ENCODE results near the gene PPM1H.

Gene PPM1H

GRCh38 chr12:62873116-62873825, 61.7 kb downstream of the PPM1H start:
- H3K27me3 ChIP-seq (ENCODE audit: control insufficient read depth, insufficient read depth, low read length), result no peaks in the 10 kb centered on the region
- H3K9ac ChIP-seq (ENCODE audit: low read depth, low read length), result no peak overlapping the region
- H3K36me3 ChIP-seq (ENCODE audit: control insufficient read depth, insufficient read depth, low read length), result no peaks in the 10 kb centered on the region
- no peak overlapping the region for H3K4me3 ChIP-seq (ENCODE audit: low read depth, low read length)
- no peaks in the 10 kb centered on the region for H3K4me1 ChIP-seq (ENCODE audit: control insufficient read depth, insufficient read depth, low read length)
- H3K27ac ChIP-seq (ENCODE audit: low read depth, low read length), result no peak overlapping the region
- no peaks in the 10 kb centered on the region for H3K9me3 ChIP-seq (ENCODE audit: control insufficient read depth, insufficient read depth, low read length)

GRCh38 chr12:62868820-62869219, 66.1 kb downstream of the PPM1H start:
- Histone ChIP-seq H3K9ac (ENCODE audit: low read depth, low read length) (no peak overlapping the region), H3K4me1 (ENCODE audit: control insufficient read depth, insufficient read depth, low read length) (peaks cover 17% of the 10 kb centered on the region), H3K4me3 (ENCODE audit: low read depth, low read length) (no peak overlapping the region), H3K27ac (ENCODE audit: low read depth, low read length) (no peak overlapping the region), H3K9me3 (ENCODE audit: control insufficient read depth, insufficient read depth, low read length) (no peaks in the 10 kb centered on the region), H3K36me3 (ENCODE audit: control insufficient read depth, insufficient read depth, low read length) (no peaks in the 10 kb centered on the region), H3K27me3 (ENCODE audit: control insufficient read depth, insufficient read depth, low read length) (no peaks in the 10 kb centered on the region)

GRCh38 chr12:62866451-62867082, 68.4 kb downstream of the PPM1H start:
- Histone ChIP-seq H3K27ac (ENCODE audit: low read depth, low read length) (peak overlapping the region; percentile 43), H3K9me3 (ENCODE audit: control insufficient read depth, insufficient read depth, low read length) (no peaks in the 10 kb centered on the region), H3K27me3 (ENCODE audit: control insufficient read depth, insufficient read depth, low read length) (no peaks in the 10 kb centered on the region), H3K9ac (ENCODE audit: low read depth, low read length) (no peak overlapping the region), H3K4me3 (ENCODE audit: low read depth, low read length) (no peak overlapping the region), H3K4me1 (ENCODE audit: control insufficient read depth, insufficient read depth, low read length) (peaks cover 27% of the 10 kb centered on the region), H3K36me3 (ENCODE audit: control insufficient read depth, insufficient read depth, low read length) (no peaks in the 10 kb centered on the region)

GRCh38 chr12:62865937-62866336, 69.0 kb downstream of the PPM1H start:
- H3K4me3 ChIP-seq (ENCODE audit: low read depth, low read length), result no peak overlapping the region
- H3K36me3 ChIP-seq (ENCODE audit: control insufficient read depth, insufficient read depth, low read length), result no peaks in the 10 kb centered on the region
- H3K4me1 ChIP-seq (ENCODE audit: control insufficient read depth, insufficient read depth, low read length), result peaks cover 34% of the 10 kb centered on the region
- no peaks in the 10 kb centered on the region for H3K27me3 ChIP-seq (ENCODE audit: control insufficient read depth, insufficient read depth, low read length)
- H3K9me3 ChIP-seq (ENCODE audit: control insufficient read depth, insufficient read depth, low read length), result no peaks in the 10 kb centered on the region
- H3K27ac ChIP-seq (ENCODE audit: low read depth, low read length), result peak overlapping the region; percentile 43
- H3K9ac ChIP-seq (ENCODE audit: low read depth, low read length), result no peak overlapping the region

GRCh38 chr12:62865065-62865464, 69.9 kb downstream of the PPM1H start:
- Histone ChIP-seq H3K4me1 (ENCODE audit: control insufficient read depth, insufficient read depth, low read length) (peaks cover 42% of the 10 kb centered on the region), H3K27me3 (ENCODE audit: control insufficient read depth, insufficient read depth, low read length) (no peaks in the 10 kb centered on the region), H3K9me3 (ENCODE audit: control insufficient read depth, insufficient read depth, low read length) (no peaks in the 10 kb centered on the region), H3K4me3 (ENCODE audit: low read depth, low read length) (no peak overlapping the region), H3K27ac (ENCODE audit: low read depth, low read length) (no peak overlapping the region), H3K9ac (ENCODE audit: low read depth, low read length) (no peak overlapping the region), H3K36me3 (ENCODE audit: control insufficient read depth, insufficient read depth, low read length) (no peaks in the 10 kb centered on the region)

- H3K27me3 ChIP-seq (ENCODE audit: control insufficient read depth, insufficient read depth, low read length), result no peaks in the 10 kb centered on the region
- H3K27ac ChIP-seq (ENCODE audit: low read depth, low read length), result no peak overlapping the region
- peaks cover 60% of the 10 kb centered on the region for H3K4me1 ChIP-seq (ENCODE audit: control insufficient read depth, insufficient read depth, low read length)
- no peak overlapping the region for H3K9ac ChIP-seq (ENCODE audit: low read depth, low read length)
- no peaks in the 10 kb centered on the region for H3K36me3 ChIP-seq (ENCODE audit: control insufficient read depth, insufficient read depth, low read length)
- no peak overlapping the region for H3K4me3 ChIP-seq (ENCODE audit: low read depth, low read length)
- H3K9me3 ChIP-seq (ENCODE audit: control insufficient read depth, insufficient read depth, low read length), result no peaks in the 10 kb centered on the region
Measured at GRCh38 chr12:62862259-62862881, 72.6 kb downstream of the PPM1H start.

GRCh38 chr12:62861586-62861985, 73.4 kb downstream of the PPM1H start:
- H3K4me3 ChIP-seq (ENCODE audit: low read depth, low read length), result no peak overlapping the region
- no peak overlapping the region for H3K27ac ChIP-seq (ENCODE audit: low read depth, low read length)
- no peak overlapping the region for H3K9ac ChIP-seq (ENCODE audit: low read depth, low read length)
- H3K36me3 ChIP-seq (ENCODE audit: control insufficient read depth, insufficient read depth, low read length), result no peaks in the 10 kb centered on the region
- no peaks in the 10 kb centered on the region for H3K9me3 ChIP-seq (ENCODE audit: control insufficient read depth, insufficient read depth, low read length)
- H3K27me3 ChIP-seq (ENCODE audit: control insufficient read depth, insufficient read depth, low read length), result no peaks in the 10 kb centered on the region
- H3K4me1 ChIP-seq (ENCODE audit: control insufficient read depth, insufficient read depth, low read length), result peaks cover 52% of the 10 kb centered on the region

GRCh38 chr12:62860501-62861411, 74.2 kb downstream of the PPM1H start:
- Histone ChIP-seq H3K27me3 (ENCODE audit: control insufficient read depth, insufficient read depth, low read length) (no peaks in the 10 kb centered on the region), H3K4me3 (ENCODE audit: low read depth, low read length) (no peak overlapping the region), H3K9me3 (ENCODE audit: control insufficient read depth, insufficient read depth, low read length) (no peaks in the 10 kb centered on the region), H3K27ac (ENCODE audit: low read depth, low read length) (no peak overlapping the region), H3K9ac (ENCODE audit: low read depth, low read length) (no peak overlapping the region), H3K4me1 (ENCODE audit: control insufficient read depth, insufficient read depth, low read length) (peaks cover 44% of the 10 kb centered on the region), H3K36me3 (ENCODE audit: control insufficient read depth, insufficient read depth, low read length) (no peaks in the 10 kb centered on the region)

GRCh38 chr12:62860020-62860419, 74.9 kb downstream of the PPM1H start:
- Histone ChIP-seq H3K9ac (ENCODE audit: low read depth, low read length) (no peak overlapping the region), H3K4me1 (ENCODE audit: control insufficient read depth, insufficient read depth, low read length) (peaks cover 42% of the 10 kb centered on the region), H3K9me3 (ENCODE audit: control insufficient read depth, insufficient read depth, low read length) (no peaks in the 10 kb centered on the region), H3K27me3 (ENCODE audit: control insufficient read depth, insufficient read depth, low read length) (no peaks in the 10 kb centered on the region), H3K4me3 (ENCODE audit: low read depth, low read length) (no peak overlapping the region), H3K27ac (ENCODE audit: low read depth, low read length) (peak overlapping the region; percentile 59), H3K36me3 (ENCODE audit: control insufficient read depth, insufficient read depth, low read length) (no peaks in the 10 kb centered on the region)

- Histone ChIP-seq H3K9me3 (ENCODE audit: control insufficient read depth, insufficient read depth, low read length) (no peaks in the 10 kb centered on the region), H3K4me3 (ENCODE audit: low read depth, low read length) (no peak overlapping the region), H3K9ac (ENCODE audit: low read depth, low read length) (no peak overlapping the region), H3K36me3 (ENCODE audit: control insufficient read depth, insufficient read depth, low read length) (no peaks in the 10 kb centered on the region), H3K4me1 (ENCODE audit: control insufficient read depth, insufficient read depth, low read length) (peaks cover 42% of the 10 kb centered on the region), H3K27ac (ENCODE audit: low read depth, low read length) (peak overlapping the region; percentile 59), H3K27me3 (ENCODE audit: control insufficient read depth, insufficient read depth, low read length) (no peaks in the 10 kb centered on the region)
Measured at GRCh38 chr12:62859321-62859737, 75.6 kb downstream of the PPM1H start.

Data from HUES48 (cell line).